ENCODE results near the gene CST4. TPM values are rescaled to one million over a fixed set of nuclear protein-coding genes. Genes with fewer than 3 reads are reported as not detected.
A peak's percentile ranks its signal among the peaks of the same experiment; 100 is the strongest.

CST4 gene
- total and polyA plus RNA-seq, 7 donors, result not detected

- no peaks in the 10 kb centered on the region for H3K27me3 ChIP-seq (ENCODE audit: insufficient read depth in 3 of 3, low read length in 2 of 3)
- H3K4me1 ChIP-seq, result peaks cover 26% of the 10 kb centered on the region
- no peak for ATAC-seq
- DNase-seq, result no peak
- H3K36me3 ChIP-seq (ENCODE audit: insufficient read depth in 1 of 2, low read depth in 1 of 2), result no peaks in the 10 kb centered on the region
- 77 to 94% (median 89%) methylated on average over 1 of the region's 1 CpG for WGBS, 3 donors
- intact Hi-C loops (cut with DNase I), result no loop called here
- no peak overlapping the region for H3K4me3 ChIP-seq
- H3K9me3 ChIP-seq, result no peaks in the 10 kb centered on the region
- no peak overlapping the region for H3K27ac ChIP-seq
- no peak for TF ChIP-seq CTCF (IDR thresholded peaks at IDR 0.05)
Observed at GRCh38 chr20:23645575-23645974, 43.3 kb downstream of the CST4 start.

GRCh38 chr20:23644164-23644563 is 44.7 kb downstream of the CST4 start:
- H3K4me3 ChIP-seq, result no peak overlapping the region
- ATAC-seq, result no peak
- H3K4me1 ChIP-seq, result peaks cover 33% of the 10 kb centered on the region
- no peak for DNase-seq
- 97 to 99% (median 99%) methylated on average over 7 of the region's 7 CpGs for WGBS, 3 donors
- H3K9me3 ChIP-seq, result no peaks in the 10 kb centered on the region
- TF ChIP-seq CTCF (IDR thresholded peaks at IDR 0.05), result no peak
- H3K36me3 ChIP-seq (ENCODE audit: insufficient read depth in 1 of 2, low read depth in 1 of 2), result no peaks in the 10 kb centered on the region
- intact Hi-C loops (cut with DNase I), result no loop called here
- H3K27ac ChIP-seq, result no peak overlapping the region
- H3K27me3 ChIP-seq (ENCODE audit: insufficient read depth in 3 of 3, low read length in 2 of 3), result no peaks in the 10 kb centered on the region

- Histone ChIP-seq H3K36me3 (ENCODE audit: insufficient read depth in 1 of 2, low read depth in 1 of 2) (no peaks in the 10 kb centered on the region), H3K27me3 (ENCODE audit: insufficient read depth in 3 of 3, low read length in 2 of 3) (no peaks in the 10 kb centered on the region), H3K4me1 (peaks cover 33% of the 10 kb centered on the region), H3K4me3 (no peak overlapping the region), H3K27ac (no peak overlapping the region), H3K9me3 (no peaks in the 10 kb centered on the region)
- TF ChIP-seq CTCF (IDR thresholded peaks at IDR 0.05), result no peak
- 83 to 91% (median 88%) methylated on average over 6 of the region's 6 CpGs for WGBS, 3 donors
- ATAC-seq, result no peak
- intact Hi-C loops (cut with DNase I), result no loop called here
- DNase-seq, result no peak
Observed at GRCh38 chr20:23643659-23644058, 45.2 kb downstream of the CST4 start.

GRCh38 chr20:23641936-23642751 is 46.7 kb downstream of the CST4 start:
- peak; percentile 81 to 85 (median 84) for ATAC-seq
- peak; percentile 72 to 89 for DNase-seq
- Histone ChIP-seq H3K9me3 (no peaks in the 10 kb centered on the region), H3K4me1 (peaks cover 33% of the 10 kb centered on the region), H3K27me3 (ENCODE audit: insufficient read depth in 3 of 3, low read length in 2 of 3) (no peaks in the 10 kb centered on the region), H3K4me3 (no peak overlapping the region), H3K27ac (peak overlapping the region; percentile 83), H3K36me3 (ENCODE audit: insufficient read depth in 1 of 2, low read depth in 1 of 2) (no peaks in the 10 kb centered on the region)
- WGBS, 3 donors, result 16 to 26% (median 19%) methylated on average over 12 of the region's 12 CpGs
- no peak for TF ChIP-seq CTCF (IDR thresholded peaks at IDR 0.05)
- intact Hi-C loops (cut with DNase I), result loop anchor here in 1 of 2 donors (1.0 kb wide), 1 partner anchor 284 kb away; no protein-coding TSS in a partner anchor

All from psoas muscle (tissue), 8 donors.